IgD-negative memory B cell (primary cell): Measurements from ENCODE around the gene UCKL1. TPM values are rescaled to one million over a fixed set of nuclear protein-coding genes. Genes with fewer than 3 reads are reported as not detected.
"Not testable (repeated sequence)": the region's sequence is repeated elsewhere in the genome, so short reads cannot be mapped to it uniquely, and the experiment has no call there.

Source experiments
- H3K27ac Mint-ChIP-seq, 3 donors: one replicate each; pipeline ENCODE4 v1.8.0; 2020 to 2022; ENCODE audit warnings: mild to moderate bottlenecking in 3 of 3, mixed read lengths in 3 of 3, moderate library complexity in 1 of 3
- H3K27me3 Mint-ChIP-seq: one replicate; pipeline ENCODE4 v1.8.0; 2021; ENCODE audit warnings: mixed read lengths
- H3K36me3 Mint-ChIP-seq: one replicate; pipeline ENCODE4 v1.8.0; 2020; ENCODE audit warnings: mild to moderate bottlenecking, mixed read lengths
- H3K4me1 Mint-ChIP-seq, 3 donors: one replicate each; pipeline ENCODE4 v1.8.0; 2020 to 2022; ENCODE audit warnings: mixed read lengths in 3 of 3, mild to moderate bottlenecking in 1 of 3
- H3K4me3 Mint-ChIP-seq, 4 donors: one replicate each; pipeline ENCODE4 v1.8.0; 2020 to 2022; ENCODE audit warnings: mild to moderate bottlenecking in 4 of 4, mixed read lengths in 4 of 4, moderate library complexity in 3 of 4
- H3K9me3 Mint-ChIP-seq, 3 donors: one replicate each; pipeline ENCODE4 v1.8.0; 2020 to 2021; ENCODE audit warnings: mixed read lengths in 3 of 3, mild to moderate bottlenecking in 1 of 3
- polyA plus RNA-seq: library from polyadenylated mRNA; unstranded; fragments of 300-500 nt; fragmentation: Illumina TruSeq; gene quantifications from one replicate; pipeline ENCODE4 v1.2.3, GENCODE V29; 2021

Gene UCKL1
- polyA plus RNA-seq, 1 donor from 2014 or later, result 67.9 TPM

- Mint-ChIP-seq H3K4me3 (peak overlapping the region in 3 of 4 donors; percentile 64 to 89 (median 78)), H3K27me3 (no peaks in the 10 kb centered on the region), H3K27ac (peak overlapping the region in 2 of 3 donors; percentile 57 to 91), H3K36me3 (no peaks in the 10 kb centered on the region), H3K4me1 (peaks cover 25 to 34% (median 26%) of the 10 kb centered on the region in 3 donors), H3K9me3 (no peaks in the 10 kb centered on the region)
These were observed 20.9 kb upstream of the UCKL1 start for GRCh38 chr20:63976980-63977738.

GRCh38 chr20:63976511-63976910 is 20.3 kb upstream of the UCKL1 start:
- Mint-ChIP-seq H3K4me1 (peaks cover 21 to 30% (median 22%) of the 10 kb centered on the region in 3 donors), H3K27ac (peak overlapping the region in 1 of 3 donors; percentile 57), H3K4me3 (peak overlapping the region in 2 of 4 donors; percentile 72 to 78)
- H3K36me3 Mint-ChIP-seq, H3K27me3 Mint-ChIP-seq, H3K9me3 Mint-ChIP-seq: not testable (repeated sequence)

GRCh38 chr20:63974402-63975200 is 18.4 kb upstream of the UCKL1 start:
- H3K4me3 Mint-ChIP-seq, result peak overlapping the region in 1 of 4 donors; percentile 71
- no peaks in the 10 kb centered on the region for H3K9me3 Mint-ChIP-seq
- H3K27me3 Mint-ChIP-seq, result no peaks in the 10 kb centered on the region
- no peaks in the 10 kb centered on the region for H3K36me3 Mint-ChIP-seq
- no peak overlapping the region for H3K27ac Mint-ChIP-seq
- peaks cover 7 to 17% (median 10%) of the 10 kb centered on the region in 3 donors for H3K4me1 Mint-ChIP-seq

- no peaks in the 10 kb centered on the region for H3K9me3 Mint-ChIP-seq
- H3K4me3 Mint-ChIP-seq, result peak overlapping the region in 2 of 4 donors; percentile 20 to 71
- peak overlapping the region in 1 of 3 donors; percentile 83 for H3K27ac Mint-ChIP-seq
- H3K36me3 Mint-ChIP-seq, result no peaks in the 10 kb centered on the region
- H3K4me1 Mint-ChIP-seq, result peaks cover 6 to 19% (median 13%) of the 10 kb centered on the region in 3 donors
- no peaks in the 10 kb centered on the region for H3K27me3 Mint-ChIP-seq
These were observed 17.6 kb upstream of the UCKL1 start for GRCh38 chr20:63973636-63974401.

- H3K36me3 Mint-ChIP-seq, result no peaks in the 10 kb centered on the region
These were observed 16.9 kb upstream of the UCKL1 start for GRCh38 chr20:63973160-63973479.

GRCh38 chr20:63972312-63973159 is 16.3 kb upstream of the UCKL1 start:
- Mint-ChIP-seq H3K27ac (no peak overlapping the region), H3K4me3 (peak overlapping the region in 2 of 4 donors; percentile 46 to 71), H3K27me3 (no peaks in the 10 kb centered on the region), H3K9me3 (no peaks in the 10 kb centered on the region), H3K4me1 (peaks cover 0 to 17% (median 9%) of the 10 kb centered on the region in 3 donors), H3K36me3 (no peaks in the 10 kb centered on the region)

More at GRCh38 chr20:63973160-63973479, 16.9 kb upstream of the UCKL1 start:
- H3K9me3 Mint-ChIP-seq, result no peaks in the 10 kb centered on the region
- peak overlapping the region in 1 of 4 donors; percentile 71 for H3K4me3 Mint-ChIP-seq
- H3K27ac Mint-ChIP-seq, result peak overlapping the region in 1 of 3 donors; percentile 83
- no peaks in the 10 kb centered on the region for H3K27me3 Mint-ChIP-seq
- peaks cover 1 to 19% (median 10%) of the 10 kb centered on the region in 3 donors for H3K4me1 Mint-ChIP-seq

- not testable (repeated sequence) for H3K36me3 Mint-ChIP-seq, H3K27me3 Mint-ChIP-seq, H3K9me3 Mint-ChIP-seq
- Mint-ChIP-seq H3K4me1 (peaks cover 0 to 17% (median 9%) of the 10 kb centered on the region in 3 donors), H3K4me3 (peak overlapping the region in 2 of 4 donors; percentile 32 to 63), H3K27ac (peak overlapping the region in 2 of 3 donors; percentile 62 to 84)
These were observed 15.7 kb upstream of the UCKL1 start for GRCh38 chr20:63971960-63972311.

- Mint-ChIP-seq H3K27ac (peak overlapping the region in 1 of 3 donors; percentile 84), H3K9me3 (peaks cover 0 to 2% (median 0%) of the 10 kb centered on the region in 3 donors), H3K36me3 (no peaks in the 10 kb centered on the region), H3K4me3 (peak overlapping the region; percentile 63 to 83 (median 78)), H3K27me3 (no peaks in the 10 kb centered on the region), H3K4me1 (peaks cover 0 to 14% (median 7%) of the 10 kb centered on the region in 3 donors)
These were observed 14.7 kb upstream of the UCKL1 start for GRCh38 chr20:63970714-63971431.

- Mint-ChIP-seq H3K27me3 (no peaks in the 10 kb centered on the region), H3K36me3 (no peaks in the 10 kb centered on the region), H3K4me1 (peaks cover 0 to 14% (median 7%) of the 10 kb centered on the region in 3 donors), H3K27ac (peak within 1 kb of the TSS in 1 of 3 donors; percentile 60), H3K9me3 (peaks cover 0 to 2% (median 0%) of the 10 kb centered on the region in 3 donors), H3K4me3 (peak within 1 kb of the TSS; percentile 79 to 88 (median 83))
These were observed 13.9 kb upstream of the UCKL1 start, which contains the start of gene ZNF512B for GRCh38 chr20:63969838-63970713. Gene ZNF512B, minus strand, starts transcription at chr20:63969930. Its CDS starts 1,980 bp downstream, at chr20:63967950.

GRCh38 chr20:63968928-63969760 is 12.9 kb upstream of the UCKL1 start:
- Mint-ChIP-seq H3K9me3 (peaks cover 0 to 2% (median 0%) of the 10 kb centered on the region in 3 donors), H3K27ac (peak overlapping the region in 1 of 3 donors; percentile 60)

GRCh38 chr20:63968136-63968927 is 12.1 kb upstream of the UCKL1 start:
- peak overlapping the region in 2 of 3 donors; percentile 60 to 67 for H3K27ac Mint-ChIP-seq
- peaks cover 0 to 10% (median 4%) of the 10 kb centered on the region in 3 donors for H3K4me1 Mint-ChIP-seq
- H3K9me3 Mint-ChIP-seq, result peaks cover 0 to 2% (median 0%) of the 10 kb centered on the region in 3 donors
- peak overlapping the region; percentile 79 to 88 (median 83) for H3K4me3 Mint-ChIP-seq
- H3K27me3 Mint-ChIP-seq, result no peaks in the 10 kb centered on the region
- no peaks in the 10 kb centered on the region for H3K36me3 Mint-ChIP-seq

More at GRCh38 chr20:63968928-63969760, 12.9 kb upstream of the UCKL1 start:
- Mint-ChIP-seq H3K4me3 (peak overlapping the region; percentile 79 to 88 (median 83)), H3K27me3 (no peaks in the 10 kb centered on the region), H3K36me3 (no peaks in the 10 kb centered on the region), H3K4me1 (peaks cover 0 to 14% (median 7%) of the 10 kb centered on the region in 3 donors)
